H9 (cell line): Measurements from ENCODE around the gene CFAP46. TPM values are rescaled to one million over a fixed set of nuclear protein-coding genes. Genes with fewer than 3 reads are reported as not detected.

Source experiments
- DNase-seq: peaks from one replicate; pipeline ENCODE4 v3.0.0-alpha.2; 2017
- H2AFZ ChIP-seq: one replicate; pipeline ENCODE4 v1.6.1; 2013; ENCODE audit warnings: mild to moderate bottlenecking, low read length, control low read depth, moderate library complexity
- H2AK5ac ChIP-seq: 2 replicates; pipeline ENCODE4 v1.6.1; 2013; ENCODE audit warnings: low read length, control low read depth, mixed read lengths; ENCODE audit not compliant: insufficient read length
- H2BK120ac ChIP-seq: one replicate; pipeline ENCODE4 v1.6.1; 2013; ENCODE audit warnings: low read depth, mild to moderate bottlenecking, low read length, control low read depth, inconsistent platforms; ENCODE audit not compliant: poor library complexity, severe bottlenecking
- H2BK12ac ChIP-seq: 2 replicates; pipeline ENCODE4 v1.6.1; 2013; ENCODE audit warnings: low read length, control low read depth, mixed read lengths, low read depth; ENCODE audit not compliant: insufficient read length
- H2BK15ac ChIP-seq: 2 replicates; pipeline ENCODE4 v1.6.1; 2013; ENCODE audit warnings: low read depth, low read length, control low read depth
- H2BK20ac ChIP-seq: one replicate; pipeline ENCODE4 v1.6.1; 2013; ENCODE audit warnings: low read depth, mild to moderate bottlenecking, low read length, control low read depth, inconsistent platforms; ENCODE audit not compliant: poor library complexity, severe bottlenecking
- H2BK5ac ChIP-seq: 2 replicates; pipeline ENCODE4 v1.6.1; 2013; ENCODE audit warnings: low read length, control low read depth, mixed read lengths; ENCODE audit not compliant: insufficient read length
- H3K14ac ChIP-seq: 2 replicates; pipeline ENCODE4 v1.6.1; 2013; ENCODE audit warnings: low read length, control low read depth; ENCODE audit not compliant: insufficient read depth
- H3K18ac ChIP-seq: 2 replicates; pipeline ENCODE4 v1.6.1; 2013; ENCODE audit warnings: low read depth, mild to moderate bottlenecking, mixed read lengths, low read length, control low read depth; ENCODE audit not compliant: insufficient read length
- H3K23ac ChIP-seq: 2 replicates; pipeline ENCODE4 v1.6.1; 2013; ENCODE audit warnings: low read length, control low read depth, mixed read lengths, low read depth; ENCODE audit not compliant: insufficient read length
- H3K23me2 ChIP-seq: 2 replicates; pipeline ENCODE4 v1.6.1; 2013; ENCODE audit warnings: low read depth, mild to moderate bottlenecking, mixed read lengths, low read length, control low read depth; ENCODE audit not compliant: insufficient read length, poor library complexity, severe bottlenecking
- H3K27ac ChIP-seq: 2 replicates; pipeline ENCODE4 v1.5.1; 2013; ENCODE audit warnings: low read length, control low read depth, mixed read lengths, low read depth; ENCODE audit not compliant: insufficient read length
- H3K27me3 ChIP-seq: 2 replicates; pipeline ENCODE4 v1.6.1; 2013; ENCODE audit warnings: low read length, control low read depth, inconsistent platforms; ENCODE audit not compliant: insufficient read depth
- H3K4ac ChIP-seq: 2 replicates; pipeline ENCODE4 v1.6.1; 2013; ENCODE audit warnings: low read depth, mild to moderate bottlenecking, control low read depth, inconsistent platforms, low read length, moderate library complexity
- H3K4me1 ChIP-seq: 2 replicates; pipeline ENCODE4 v1.6.1; 2013; ENCODE audit warnings: low read length, control low read depth, inconsistent platforms; ENCODE audit not compliant: insufficient read depth
- H3K4me2 ChIP-seq: 2 replicates; pipeline ENCODE4 v1.6.1; 2013; ENCODE audit warnings: low read length, control low read depth, mixed read lengths; ENCODE audit not compliant: insufficient read length, insufficient read depth
- H3K56ac ChIP-seq: 2 replicates; pipeline ENCODE4 v1.6.1; 2013; ENCODE audit warnings: low read depth, mild to moderate bottlenecking, mixed read lengths, low read length, control low read depth; ENCODE audit not compliant: insufficient read length
- H3K79me1 ChIP-seq: 2 replicates; pipeline ENCODE4 v1.6.1; 2013; ENCODE audit warnings: low read depth, mild to moderate bottlenecking, moderate library complexity, low read length, control low read depth, inconsistent platforms; ENCODE audit not compliant: insufficient read depth, poor library complexity, severe bottlenecking
- H3K79me2 ChIP-seq: 2 replicates; pipeline ENCODE4 v1.6.1; 2013; ENCODE audit warnings: low read length, control low read depth, inconsistent platforms; ENCODE audit not compliant: insufficient read depth
- H3K9ac ChIP-seq: 2 replicates; pipeline ENCODE4 v1.6.1; 2013; ENCODE audit warnings: low read length, control low read depth, mixed read lengths; ENCODE audit not compliant: insufficient read length; ENCODE audit errors: extremely low read depth
- H3K9me3 ChIP-seq: one replicate; pipeline ENCODE4 v1.6.1; 2013; ENCODE audit warnings: low read depth, low read length, inconsistent platforms; ENCODE audit not compliant: control insufficient read depth
- H3T11ph ChIP-seq: one replicate; pipeline ENCODE4 v1.6.1; 2013; ENCODE audit warnings: mild to moderate bottlenecking, low read length, control low read depth, inconsistent platforms
- H4K20me1 ChIP-seq: one replicate; pipeline ENCODE4 v1.6.1; 2013; ENCODE audit not compliant: control insufficient read depth, insufficient read length, insufficient read depth
- H4K5ac ChIP-seq: 2 replicates; pipeline ENCODE4 v1.6.1; 2013; ENCODE audit warnings: low read depth, mild to moderate bottlenecking, mixed read lengths, low read length, control low read depth; ENCODE audit not compliant: insufficient read length
- H4K8ac ChIP-seq: replicated peaks from 2 replicates; pipeline ENCODE4 v1.6.1; 2013; ENCODE audit warnings: low read length, control low read depth, mixed read lengths, low read depth; ENCODE audit not compliant: insufficient read length
- H4K91ac ChIP-seq: 2 replicates; pipeline ENCODE4 v1.6.1; 2013; ENCODE audit warnings: low read depth, mild to moderate bottlenecking, moderate library complexity, mixed read lengths, low read length, control low read depth; ENCODE audit not compliant: insufficient read length
- H3K27ac Mint-ChIP-seq, 3 experiments: 2 replicates in 2 of 3; 3 replicates in 1 of 3; pipeline ENCODE4 v1.8.0; 2020 to 2021; ENCODE audit warnings: mixed read lengths in 3 of 3, mild to moderate bottlenecking in 1 of 3, moderate library complexity in 1 of 3
- H3K27me3 Mint-ChIP-seq: 2 replicates; pipeline ENCODE4 v1.8.0; 2021; ENCODE audit warnings: low read depth, mild to moderate bottlenecking, moderate library complexity, mixed read lengths
- H3K36me3 Mint-ChIP-seq, 3 experiments: 2 replicates in 2 of 3; 3 replicates in 1 of 3; pipeline ENCODE4 v1.8.0; 2020 to 2021; ENCODE audit warnings: low read depth in 3 of 3, mixed read lengths in 3 of 3; ENCODE audit not compliant: insufficient read depth in 1 of 3
- H3K4me1 Mint-ChIP-seq, 2 experiments: 2 replicates each; pipeline ENCODE4 v1.8.0; 2020; ENCODE audit warnings: mixed read lengths in 2 of 2
- H3K4me3 Mint-ChIP-seq, 2 experiments: 2 replicates in 1 of 2; 3 replicates in 1 of 2; pipeline ENCODE4 v1.8.0; 2020 to 2021; ENCODE audit warnings: mild to moderate bottlenecking in 2 of 2, mixed read lengths in 2 of 2, moderate library complexity in 1 of 2
- H3K9me3 Mint-ChIP-seq, 2 experiments: 2 replicates in 1 of 2; 3 replicates in 1 of 2; pipeline ENCODE4 v1.8.0; 2020; ENCODE audit warnings: mild to moderate bottlenecking in 2 of 2, mixed read lengths in 2 of 2, moderate library complexity in 1 of 2
- WGBS: extraction: QIAGEN DNeasy Blood & Tissue Kit; methylation state at CpG from one replicate; pipeline ENCODE4 v1.1.7; 2013; ENCODE audit warnings: missing lambda C conversion rate, low lambda C conversion rate, mixed read lengths; ENCODE audit not compliant: insufficient read length; ENCODE audit errors: extremely low coverage; 5-methylcytosine and 5-hydroxymethylcytosine counted together
- total RNA-seq: library from RNA; stranded (reverse); gene quantifications from 2 replicates; pipeline ENCODE4 v1.2.1, GENCODE V29; 2021
- TF ChIP-seq, protein P1 (sequence below): fragments of 200-600 bp; sonication (generic); conservative IDR thresholded peaks from 3 replicates; pipeline ENCODE4 v1.8.0; 2021; ENCODE audit warnings: antibody characterized with exemption, mild to moderate bottlenecking

Gene CFAP46
- total RNA-seq, 1 experiment from 2014 or later, result 3.1 TPM

DNA sequence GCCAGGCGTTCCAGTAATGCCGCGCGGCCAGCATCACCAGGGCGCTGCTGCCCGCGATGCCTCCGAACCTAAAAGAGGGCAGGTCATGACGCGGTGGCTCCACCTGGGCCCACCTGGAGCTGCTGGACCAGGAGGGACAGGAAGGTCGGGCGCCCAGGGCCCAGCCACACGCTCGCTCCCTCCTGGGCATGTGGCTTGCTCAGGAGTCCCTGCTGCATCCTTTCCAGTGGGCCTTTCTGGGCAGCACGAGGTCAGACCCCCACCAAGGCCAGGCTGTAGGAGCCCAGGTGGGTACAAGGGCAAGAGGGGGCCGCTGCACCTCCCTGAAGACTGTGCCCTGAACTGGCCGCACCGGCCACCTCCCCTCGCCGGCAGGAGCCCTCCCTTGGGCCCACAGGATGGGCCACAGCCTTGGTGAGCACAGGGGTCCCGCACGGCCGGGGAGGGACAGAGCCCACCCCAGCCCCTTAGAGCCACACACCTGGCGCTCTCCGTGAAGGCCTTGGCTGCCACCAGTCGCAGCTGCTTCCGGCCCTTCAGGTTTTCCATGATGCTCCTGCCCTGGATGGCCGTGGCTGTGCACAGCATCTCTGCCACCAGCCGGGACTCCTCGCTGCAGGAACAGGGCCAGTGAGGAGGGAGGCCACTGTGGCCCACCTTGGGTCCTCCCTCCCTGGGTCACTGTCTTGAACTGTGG, 43.2 kb downstream of the CFAP46 start:
- Histone ChIP-seq H3K9me3 (peaks cover 6% of the 10 kb centered on the region), H4K5ac (no peak overlapping the region), H4K20me1 (no peaks in the 10 kb centered on the region), H3K4me1 (no peaks in the 10 kb centered on the region), H3T11ph (no peak overlapping the region), H3K79me1 (no peaks in the 10 kb centered on the region), H3K23ac (no peak overlapping the region), H4K8ac (no peak overlapping the region), H2BK5ac (no peak overlapping the region), H3K9ac (no peak overlapping the region), H3K4me2 (no peak overlapping the region), H3K4ac (no peak overlapping the region), H3K56ac (no peak overlapping the region), H3K14ac (no peak overlapping the region), H3K27me3 (no peaks in the 10 kb centered on the region), H2BK20ac (no peak overlapping the region), H3K27ac (no peak overlapping the region), H2AK5ac (no peak overlapping the region), H4K91ac (no peak overlapping the region), H2BK120ac (no peak overlapping the region), H3K23me2 (no peaks in the 10 kb centered on the region), H2AFZ (no peak overlapping the region), H2BK12ac (no peak overlapping the region), H3K18ac (no peak overlapping the region), H2BK15ac (no peak overlapping the region), H3K79me2 (no peaks in the 10 kb centered on the region)
- no peak overlapping the region for H3K27ac Mint-ChIP-seq
- no peak overlapping the region for H3K4me3 Mint-ChIP-seq
- H3K36me3 Mint-ChIP-seq, result peaks cover 3 to 7% (median 5%) of the 10 kb centered on the region in 3 experiments; a peak in 4 of 7 replicates
- H3K27me3 Mint-ChIP-seq, result peaks cover 12% of the 10 kb centered on the region
- WGBS, result no CpG with 5 or more reads among the region's 30 CpGs
- peaks cover 0 to 2% of the 10 kb centered on the region in 2 experiments; a peak in 2 of 4 replicates for H3K4me1 Mint-ChIP-seq
- TF ChIP-seq, protein P1, sequence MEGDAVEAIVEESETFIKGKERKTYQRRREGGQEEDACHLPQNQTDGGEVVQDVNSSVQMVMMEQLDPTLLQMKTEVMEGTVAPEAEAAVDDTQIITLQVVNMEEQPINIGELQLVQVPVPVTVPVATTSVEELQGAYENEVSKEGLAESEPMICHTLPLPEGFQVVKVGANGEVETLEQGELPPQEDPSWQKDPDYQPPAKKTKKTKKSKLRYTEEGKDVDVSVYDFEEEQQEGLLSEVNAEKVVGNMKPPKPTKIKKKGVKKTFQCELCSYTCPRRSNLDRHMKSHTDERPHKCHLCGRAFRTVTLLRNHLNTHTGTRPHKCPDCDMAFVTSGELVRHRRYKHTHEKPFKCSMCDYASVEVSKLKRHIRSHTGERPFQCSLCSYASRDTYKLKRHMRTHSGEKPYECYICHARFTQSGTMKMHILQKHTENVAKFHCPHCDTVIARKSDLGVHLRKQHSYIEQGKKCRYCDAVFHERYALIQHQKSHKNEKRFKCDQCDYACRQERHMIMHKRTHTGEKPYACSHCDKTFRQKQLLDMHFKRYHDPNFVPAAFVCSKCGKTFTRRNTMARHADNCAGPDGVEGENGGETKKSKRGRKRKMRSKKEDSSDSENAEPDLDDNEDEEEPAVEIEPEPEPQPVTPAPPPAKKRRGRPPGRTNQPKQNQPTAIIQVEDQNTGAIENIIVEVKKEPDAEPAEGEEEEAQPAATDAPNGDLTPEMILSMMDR, result no peak
- peaks cover 12 to 14% of the 10 kb centered on the region in 2 experiments for H3K9me3 Mint-ChIP-seq
- DNase-seq, result no peak
